HL-60 (cell line): ENCODE measurements around the gene RELN.

Source experiments
- DNase-seq, 2 experiments: peaks; one replicate each; pipeline ENCODE4 v3.0.0-alpha.2; 2010 to 2020; ENCODE audit warnings: low read depth in 1 of 2, low spot score in 1 of 2
- H3K27ac ChIP-seq: fragments of 250-450 bp; sonication (Bioruptor Pico); replicated peaks from 2 replicates; pipeline ENCODE4 v1.5.1; 2020; ENCODE audit warnings: mild to moderate bottlenecking, moderate library complexity
- H3K27me3 ChIP-seq: fragments of 250-450 bp; sonication (Bioruptor Pico); 2 replicates; pipeline ENCODE4 v1.5.1; 2021; ENCODE audit warnings: mild to moderate bottlenecking, moderate library complexity; ENCODE audit not compliant: insufficient read depth, poor library complexity, severe bottlenecking
- H3K4me3 ChIP-seq: replicated peaks from 2 replicates; pipeline ENCODE4 v1.5.1; 2011; ENCODE audit warnings: mild to moderate bottlenecking, control low read depth, low read length; ENCODE audit not compliant: insufficient read depth
- CTCF ChIP-seq: IDR thresholded peaks from one replicate; pipeline ENCODE4 v1.5.1; 2011; ENCODE audit warnings: low read length, control low read depth, inconsistent platforms; ENCODE audit not compliant: insufficient read depth
- GABPA ChIP-seq: IDR thresholded peaks from 2 replicates; pipeline ENCODE4 v1.6.1; 2012; ENCODE audit warnings: low read depth
- POLR2AphosphoS5 ChIP-seq: IDR thresholded peaks from 2 replicates; pipeline ENCODE4 v1.6.1; 2012; ENCODE audit warnings: low read depth
- REST ChIP-seq: IDR thresholded peaks from 2 replicates; pipeline ENCODE4 v1.6.1; 2012; ENCODE audit warnings: low read depth; ENCODE audit not compliant: insufficient replicate concordance
- SPI1 ChIP-seq: IDR thresholded peaks from 2 replicates; pipeline ENCODE4 v1.6.1; 2012; ENCODE audit warnings: low read depth, mild to moderate bottlenecking, borderline replicate concordance

RELN gene

GRCh38 chr7:103656221-103656620 is 333.2 kb downstream of the RELN start:
- Histone ChIP-seq H3K27me3 (peaks cover 5% of the 10 kb centered on the region), H3K4me3 (no peak overlapping the region), H3K27ac (no peak overlapping the region)
- no peak for DNase-seq
- TF ChIP-seq GABPA (no peak), POLR2AphosphoS5 (no peak), CTCF (no peak), REST (no peak), SPI1 (no peak)

- no peak for DNase-seq
- Histone ChIP-seq H3K27me3 (no peaks in the 10 kb centered on the region), H3K27ac (no peak overlapping the region), H3K4me3 (no peak overlapping the region)
- TF ChIP-seq REST (no peak), GABPA (no peak), CTCF (no peak), POLR2AphosphoS5 (no peak), SPI1 (no peak)
These were observed 337.7 kb downstream of the RELN start for GRCh38 chr7:103651593-103652377.

- TF ChIP-seq GABPA (no peak), SPI1 (no peak), CTCF (no peak), REST (no peak), POLR2AphosphoS5 (no peak)
- H3K4me3 ChIP-seq: no peak overlapping the region
- H3K27ac ChIP-seq: no peak overlapping the region
- no peaks in the 10 kb centered on the region for H3K27me3 ChIP-seq
- DNase-seq: no peak
These were observed 340.4 kb downstream of the RELN start for GRCh38 chr7:103649052-103649451.
